GM21576 (cell line): ENCODE results near the gene ANP32A.

Experiments used
- ATAC-seq: cut with Tn5 transposase; IDR thresholded peaks from one replicate; pipeline ENCODE4 v1.9.1; 2021; ENCODE audit warnings: mild to moderate bottlenecking, moderate library complexity; ENCODE audit not compliant: unreplicated experiment

The ANP32A gene

GRCh38 chr15:68800875-68801274 is 19.8 kb downstream of the ANP32A start:
- ATAC-seq, result no peak

DNA sequence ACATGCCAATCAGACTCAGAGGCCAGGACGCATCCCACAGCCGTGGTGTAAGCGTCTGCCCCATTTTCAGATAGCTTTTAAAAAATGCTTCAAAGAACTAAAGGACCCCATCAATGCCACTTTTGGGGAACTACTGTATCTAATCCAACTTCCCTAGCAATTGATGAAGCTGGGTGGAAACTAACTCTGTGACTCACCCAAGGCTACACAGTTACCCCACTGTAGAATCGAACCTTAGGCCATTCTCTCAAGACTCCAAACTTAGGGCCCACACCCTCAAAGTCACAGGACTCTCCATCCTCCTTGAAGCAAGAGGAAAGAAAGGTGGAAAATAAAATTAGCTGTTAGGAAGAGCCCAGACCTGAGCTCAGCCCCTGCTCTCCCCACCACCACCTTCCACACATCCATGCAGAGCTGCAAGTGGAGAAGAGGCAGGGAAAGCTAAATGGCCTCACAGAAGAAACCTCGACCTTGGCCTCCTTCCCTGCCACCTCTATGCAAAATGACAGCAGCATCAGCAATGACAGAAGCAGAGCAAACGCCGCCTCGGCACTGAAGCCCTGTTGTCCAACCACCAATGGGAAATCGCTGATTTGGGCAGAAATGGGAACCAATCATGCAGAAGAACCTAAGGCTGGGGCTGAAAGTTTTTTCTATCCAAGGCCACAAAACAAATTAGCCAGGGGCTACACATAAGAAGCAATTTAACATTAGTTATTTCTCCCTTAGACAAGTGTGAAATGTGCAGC is 22.2 kb downstream of the ANP32A start:
- ATAC-seq, result no peak

- no peak for ATAC-seq
Measured at GRCh38 chr15:68797599-68798345, 22.9 kb downstream of the ANP32A start.

DNA sequence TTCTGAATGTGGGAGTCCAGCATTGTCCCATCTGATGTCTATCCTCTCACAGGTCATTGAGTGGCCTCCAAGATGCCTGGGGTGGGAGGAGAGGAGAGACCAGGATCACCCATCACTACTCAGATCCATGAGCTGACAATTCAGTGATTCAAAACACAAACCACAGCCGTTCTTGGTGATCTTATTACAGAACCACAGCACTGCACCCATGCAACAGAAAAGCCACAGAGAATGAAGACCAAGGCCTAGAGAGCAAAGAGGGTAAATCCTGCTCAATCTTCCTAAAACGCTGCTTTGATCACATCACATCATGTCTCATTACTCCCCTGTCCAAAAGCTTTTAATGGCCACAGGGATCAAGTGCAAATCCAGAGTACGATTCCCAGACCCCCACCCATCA is 23.5 kb downstream of the ANP32A start:
- no peak for ATAC-seq

DNA sequence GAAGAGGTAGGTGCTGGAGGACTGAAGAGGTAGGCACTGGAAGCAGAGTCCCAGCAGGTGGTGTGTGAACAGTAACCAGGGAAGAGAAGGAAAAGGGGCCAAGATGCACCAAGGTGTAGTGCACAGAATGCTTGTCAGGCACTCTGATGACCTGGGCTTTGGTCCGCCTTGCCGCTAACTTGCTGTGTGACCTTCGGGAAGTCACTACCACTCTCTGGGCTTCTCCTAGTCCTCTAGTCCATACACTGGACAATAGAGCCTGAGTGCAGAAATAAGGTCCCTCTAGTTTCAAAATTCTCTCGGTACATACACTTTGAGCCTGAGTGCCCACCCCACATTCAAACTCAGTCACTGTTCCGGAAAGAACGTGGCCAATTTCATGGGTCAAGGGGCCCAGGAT is 24.1 kb downstream of the ANP32A start:
- ATAC-seq, result no peak

- peak; percentile 43 for ATAC-seq
Measured at GRCh38 chr15:68795298-68795848, 25.3 kb downstream of the ANP32A start.

- ATAC-seq, result no peak
Measured at GRCh38 chr15:68794863-68795262, 25.8 kb downstream of the ANP32A start.

DNA sequence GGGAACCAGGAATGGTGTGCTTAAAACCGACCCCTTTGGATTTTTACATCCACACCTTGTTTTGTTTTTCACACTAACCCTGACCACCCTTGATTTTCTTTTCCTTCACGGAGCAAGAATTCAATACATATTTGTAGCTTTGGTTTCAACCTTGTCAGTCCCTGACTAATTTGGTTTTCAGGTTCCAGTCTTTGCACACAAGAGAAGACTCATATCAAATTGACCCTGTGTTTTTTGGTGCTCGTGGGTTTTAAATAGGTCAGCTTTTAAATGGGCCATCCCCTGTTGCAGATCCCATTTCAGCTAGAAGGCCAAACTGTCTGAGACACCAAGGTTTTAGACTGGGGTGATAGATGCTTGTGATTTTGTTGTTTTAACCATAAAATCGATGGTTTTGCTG is 26.4 kb downstream of the ANP32A start:
- ATAC-seq, result no peak

GRCh38 chr15:68793776-68794175 is 26.9 kb downstream of the ANP32A start:
- no peak for ATAC-seq

GRCh38 chr15:68792901-68793766 is 27.6 kb downstream of the ANP32A start:
- ATAC-seq, result no peak

DNA sequence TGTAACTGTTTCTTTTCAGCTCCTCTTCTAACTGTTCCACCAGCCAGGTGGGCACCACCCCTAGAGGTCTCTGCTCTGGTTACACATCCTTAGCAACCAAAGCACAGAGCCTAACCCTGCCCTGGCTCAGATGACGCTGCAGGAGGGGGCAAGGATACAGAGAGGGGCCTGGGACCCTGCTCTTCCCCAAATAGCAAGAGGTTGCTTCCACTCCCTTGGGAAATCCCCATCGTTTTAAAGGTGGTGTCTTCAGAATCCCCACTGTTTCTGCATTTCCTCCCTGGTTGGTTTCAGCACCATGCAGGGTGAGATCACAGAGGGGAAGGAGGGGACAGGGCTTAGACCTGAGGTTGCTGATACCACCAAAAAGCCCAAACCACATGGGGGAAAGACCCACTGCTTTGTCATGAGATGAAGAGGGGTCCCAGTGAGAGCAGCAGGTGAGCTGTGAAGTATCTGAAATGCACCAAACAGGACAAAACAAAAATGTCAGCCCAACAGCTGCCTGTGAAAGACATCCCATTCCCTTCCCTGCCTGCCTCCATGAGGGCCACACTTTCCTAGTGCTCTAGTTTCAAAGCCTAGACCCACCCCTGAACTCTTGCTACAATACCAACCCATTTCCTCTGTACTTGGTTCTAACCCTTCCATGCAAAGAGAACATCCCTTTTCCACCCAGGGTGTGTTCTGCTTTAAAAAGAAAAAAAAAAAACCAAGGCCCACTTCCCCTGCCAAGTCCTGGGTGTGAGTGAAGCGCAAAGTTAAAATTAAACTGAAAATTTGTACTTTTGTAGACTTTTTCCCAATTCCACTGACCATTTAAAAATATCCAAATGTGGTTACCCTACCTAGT is 29.0 kb downstream of the ANP32A start:
- ATAC-seq, result peak; percentile 44

DNA sequence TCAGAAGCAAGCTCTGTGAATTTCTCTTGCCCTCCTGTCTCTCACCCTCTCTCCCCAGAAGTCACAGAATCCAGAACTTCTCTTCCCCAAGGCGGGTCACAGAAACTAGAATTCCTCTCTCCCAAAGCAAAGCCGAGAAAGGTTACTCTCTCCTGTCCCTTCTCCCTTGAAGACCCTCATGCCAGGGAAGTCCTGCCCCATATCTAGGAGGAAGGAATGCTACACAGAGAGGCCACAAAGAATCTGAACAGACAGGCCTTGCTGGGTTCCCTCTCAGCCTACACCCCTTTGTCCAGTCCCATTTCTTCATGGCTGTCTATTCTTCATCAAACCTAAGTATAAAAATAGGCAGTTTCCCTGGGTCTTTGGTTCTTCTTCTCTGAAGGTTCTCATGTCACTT is 29.8 kb downstream of the ANP32A start:
- no peak for ATAC-seq

DNA sequence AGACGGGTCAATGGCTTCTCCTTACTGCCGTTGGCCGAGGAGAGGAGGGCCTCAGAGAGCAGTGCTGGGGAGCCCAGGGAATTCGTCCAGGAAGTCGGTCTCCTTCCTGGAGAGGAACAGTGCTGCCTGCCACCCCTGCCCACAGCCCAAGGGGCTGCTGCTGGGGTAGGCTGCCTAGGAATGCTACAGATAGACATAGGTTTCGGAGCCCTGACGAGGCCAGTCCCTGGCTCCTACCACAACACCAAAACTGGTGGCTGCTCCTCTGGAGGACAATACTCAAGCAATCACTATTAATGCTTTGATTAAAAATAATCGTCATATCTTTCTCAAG is 30.5 kb downstream of the ANP32A start:
- ATAC-seq, result no peak

DNA sequence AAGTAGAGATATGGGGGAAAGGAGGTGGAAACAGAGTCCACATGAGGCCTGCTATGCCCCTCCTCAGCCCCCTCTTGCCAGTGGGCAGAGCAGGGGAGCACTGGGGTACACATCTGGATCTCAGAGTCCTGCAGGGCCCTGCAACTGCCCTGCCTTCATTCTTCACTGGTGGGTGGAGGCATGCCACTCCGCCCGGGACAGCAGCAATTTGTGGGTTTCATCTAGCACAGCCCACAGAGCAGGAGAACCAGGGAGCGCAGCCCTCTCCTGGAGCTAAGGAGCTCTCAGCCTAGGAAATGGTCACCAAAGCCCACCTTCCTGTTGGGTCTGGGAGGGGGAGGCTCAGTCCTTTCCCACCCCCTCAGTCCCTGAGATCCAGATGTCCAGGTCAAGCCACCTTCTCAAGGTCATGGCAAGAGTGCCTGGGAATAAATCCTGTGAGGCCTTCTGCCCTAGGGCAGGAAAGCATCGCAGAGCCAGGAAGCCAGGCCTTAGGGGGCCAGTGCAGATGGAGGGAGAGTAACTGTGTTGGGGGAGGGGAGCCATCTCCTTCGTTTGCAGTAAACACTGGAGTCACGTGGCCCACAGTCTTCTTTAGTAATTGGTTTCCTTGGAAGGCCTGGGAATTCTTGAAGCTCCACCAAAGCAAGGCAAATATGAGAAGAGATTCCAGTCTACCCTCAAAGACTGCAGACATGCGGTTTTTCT is 31.0 kb downstream of the ANP32A start:
- no peak for ATAC-seq

DNA sequence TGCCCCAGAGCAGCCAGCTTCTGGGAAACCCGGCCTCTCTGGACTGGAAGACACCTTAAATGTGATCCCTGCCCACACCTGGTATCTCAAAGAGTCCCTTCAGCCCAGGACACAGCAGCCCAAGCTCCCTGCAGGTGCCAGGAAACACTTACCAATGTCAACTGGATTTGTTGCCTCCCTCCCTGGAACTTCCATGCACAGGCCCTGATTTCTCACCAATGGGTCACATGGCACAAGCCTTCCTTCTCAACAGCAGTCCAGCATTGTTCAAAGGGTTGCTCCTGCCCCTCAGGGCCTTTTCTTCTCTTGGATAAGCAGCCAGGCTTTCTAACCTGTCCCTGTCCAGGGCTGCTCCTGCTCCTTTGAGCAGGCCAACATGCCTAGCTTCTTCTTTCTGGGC is 31.6 kb downstream of the ANP32A start:
- no peak for ATAC-seq

GRCh38 chr15:68788264-68788624 is 32.5 kb downstream of the ANP32A start:
- no peak for ATAC-seq

DNA sequence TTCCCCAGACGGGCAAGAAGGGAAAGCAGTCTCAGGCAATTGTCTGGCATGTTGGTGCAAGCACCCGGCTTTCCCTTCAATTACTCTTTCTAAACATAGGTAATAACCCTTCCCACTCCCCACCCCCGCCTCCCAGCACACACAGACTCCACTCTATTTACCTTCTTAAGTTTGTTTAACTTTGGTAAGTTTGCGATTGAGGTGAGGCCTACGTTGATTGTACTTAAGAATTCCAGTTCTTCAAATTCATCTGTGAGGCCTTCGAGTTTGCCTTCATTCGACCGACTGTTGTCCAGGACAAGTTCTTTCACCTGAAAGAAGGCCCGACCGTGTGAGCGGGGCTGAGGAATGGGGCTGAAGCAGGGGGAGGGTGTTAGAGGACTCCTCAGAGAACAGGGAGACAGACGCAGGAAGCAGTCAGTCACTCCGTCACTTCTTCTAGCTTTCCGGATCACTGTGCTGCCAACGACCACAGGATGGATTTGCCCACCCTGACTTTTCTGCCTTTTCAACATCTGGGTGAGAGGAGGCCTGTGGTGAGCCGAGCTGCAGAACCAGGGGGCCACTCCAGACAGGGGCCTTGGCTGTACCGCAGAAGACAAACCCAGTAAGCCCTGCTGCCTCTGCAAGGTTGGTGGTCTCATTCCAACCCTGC is 33.0 kb downstream of the ANP32A start:
- no peak for ATAC-seq

GRCh38 chr15:68786753-68787152 is 33.9 kb downstream of the ANP32A start:
- no peak for ATAC-seq

DNA sequence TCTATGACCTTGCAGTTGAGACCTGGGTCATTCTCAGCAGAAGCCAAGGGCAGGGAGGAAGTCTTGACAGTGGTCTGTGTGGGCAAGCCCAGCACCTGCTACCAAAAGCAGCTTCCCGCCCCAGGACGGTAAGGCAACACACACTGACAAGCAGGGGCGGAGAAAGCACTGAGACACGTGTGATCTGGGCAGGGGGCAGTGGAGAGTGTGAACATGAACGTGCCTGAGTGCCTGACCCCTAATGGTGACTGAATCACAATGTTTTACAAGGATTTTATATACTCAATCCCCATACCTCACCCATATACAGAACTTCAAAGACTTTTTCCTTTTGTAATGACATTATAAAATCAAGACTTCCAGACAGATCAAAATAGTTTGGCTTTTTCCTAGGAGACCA is 35.2 kb downstream of the ANP32A start:
- ATAC-seq, result no peak
